SK-N-SH (cell line): ENCODE results near the gene SERPINB13.

ENCODE experiments used
- JUND ChIP-seq: IDR thresholded peaks from 2 replicates; pipeline ENCODE4 v1.4.0; 2012
- MEF2A ChIP-seq: IDR thresholded peaks from 2 replicates; pipeline ENCODE4 v1.4.0; 2012; ENCODE audit warnings: low read depth, borderline replicate concordance
- MXI1 ChIP-seq: IDR thresholded peaks from 2 replicates; pipeline ENCODE4 v1.6.1; 2012; ENCODE audit warnings: mild to moderate bottlenecking, low read depth, low read length, improper control_type of control experiment
- POLR2AphosphoS5 ChIP-seq: IDR thresholded peaks from 2 replicates; pipeline ENCODE4 v1.6.1; 2012; ENCODE audit warnings: low read depth, low read length
- SIN3A ChIP-seq: IDR thresholded peaks from 2 replicates; pipeline ENCODE4 v1.6.1; 2012; ENCODE audit warnings: low read depth, mild to moderate bottlenecking, low read length, moderate library complexity, borderline replicate concordance
- TAF1 ChIP-seq: IDR thresholded peaks from 2 replicates; pipeline ENCODE4 v1.6.1; 2012; ENCODE audit warnings: low read depth, mild to moderate bottlenecking, low read length, moderate library complexity, borderline replicate concordance
- USF1 ChIP-seq: IDR thresholded peaks from 2 replicates; pipeline ENCODE4 v1.4.0; 2012; ENCODE audit warnings: low read depth, borderline replicate concordance
- USF2 ChIP-seq: fragments of 150-350 bp; IDR thresholded peaks from 2 replicates; pipeline ENCODE4 v1.6.1; 2017; ENCODE audit warnings: antibody characterized with exemption, low read length, low read depth, borderline replicate concordance
- YY1 ChIP-seq: IDR thresholded peaks from 2 replicates; pipeline ENCODE4 v1.4.0; 2012; ENCODE audit warnings: low read depth, mild to moderate bottlenecking
- TF ChIP-seq, protein P1 (sequence below): fragments of 200-600 bp; sonication (generic); IDR thresholded peaks from 2 replicates; pipeline ENCODE4 v1.6.1; 2017; ENCODE audit warnings: antibody characterized with exemption, mild to moderate bottlenecking, moderate library complexity
- TF ChIP-seq, protein P2 (sequence below): IDR thresholded peaks from 2 replicates; pipeline ENCODE4 v1.4.0; 2012; ENCODE audit warnings: low read depth
- TF ChIP-seq, protein P3 (sequence below): IDR thresholded peaks from 2 replicates; pipeline ENCODE4; 2012
- TF ChIP-seq, protein P4 (sequence below): IDR thresholded peaks from 2 replicates; pipeline ENCODE4 v1.6.1; 2012; ENCODE audit warnings: mild to moderate bottlenecking, low read depth, low read length, moderate library complexity

DNA sequence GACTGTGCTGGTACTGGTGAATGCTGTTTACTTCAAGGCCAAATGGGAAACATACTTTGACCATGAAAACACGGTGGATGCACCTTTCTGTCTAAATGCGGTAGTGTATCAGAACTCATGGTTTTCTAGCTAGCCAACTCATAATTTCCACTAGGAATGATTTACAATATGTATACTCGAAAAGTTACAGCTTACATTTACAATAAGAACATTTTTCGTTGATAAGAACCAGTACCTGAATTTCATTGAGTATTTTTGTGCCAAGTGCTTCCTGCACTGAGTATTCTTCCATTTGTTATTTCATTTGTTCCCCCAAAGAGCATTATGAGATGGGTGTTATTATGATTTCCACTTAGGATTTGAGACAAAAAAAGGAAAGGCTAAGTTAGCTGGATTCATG, 23.1 kb upstream of the SERPINB13 start:
- TF ChIP-seq, protein P1, sequence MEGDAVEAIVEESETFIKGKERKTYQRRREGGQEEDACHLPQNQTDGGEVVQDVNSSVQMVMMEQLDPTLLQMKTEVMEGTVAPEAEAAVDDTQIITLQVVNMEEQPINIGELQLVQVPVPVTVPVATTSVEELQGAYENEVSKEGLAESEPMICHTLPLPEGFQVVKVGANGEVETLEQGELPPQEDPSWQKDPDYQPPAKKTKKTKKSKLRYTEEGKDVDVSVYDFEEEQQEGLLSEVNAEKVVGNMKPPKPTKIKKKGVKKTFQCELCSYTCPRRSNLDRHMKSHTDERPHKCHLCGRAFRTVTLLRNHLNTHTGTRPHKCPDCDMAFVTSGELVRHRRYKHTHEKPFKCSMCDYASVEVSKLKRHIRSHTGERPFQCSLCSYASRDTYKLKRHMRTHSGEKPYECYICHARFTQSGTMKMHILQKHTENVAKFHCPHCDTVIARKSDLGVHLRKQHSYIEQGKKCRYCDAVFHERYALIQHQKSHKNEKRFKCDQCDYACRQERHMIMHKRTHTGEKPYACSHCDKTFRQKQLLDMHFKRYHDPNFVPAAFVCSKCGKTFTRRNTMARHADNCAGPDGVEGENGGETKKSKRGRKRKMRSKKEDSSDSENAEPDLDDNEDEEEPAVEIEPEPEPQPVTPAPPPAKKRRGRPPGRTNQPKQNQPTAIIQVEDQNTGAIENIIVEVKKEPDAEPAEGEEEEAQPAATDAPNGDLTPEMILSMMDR: no peak
- TF ChIP-seq SIN3A (no peak), TAF1 (no peak), USF2 (no peak), USF1 (no peak), YY1 (no peak), MXI1 (no peak), JUND (no peak), POLR2AphosphoS5 (no peak), MEF2A (no peak)
- TF ChIP-seq, protein P2, sequence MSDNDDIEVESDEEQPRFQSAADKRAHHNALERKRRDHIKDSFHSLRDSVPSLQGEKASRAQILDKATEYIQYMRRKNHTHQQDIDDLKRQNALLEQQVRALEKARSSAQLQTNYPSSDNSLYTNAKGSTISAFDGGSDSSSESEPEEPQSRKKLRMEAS: no peak
- TF ChIP-seq, protein P3, sequence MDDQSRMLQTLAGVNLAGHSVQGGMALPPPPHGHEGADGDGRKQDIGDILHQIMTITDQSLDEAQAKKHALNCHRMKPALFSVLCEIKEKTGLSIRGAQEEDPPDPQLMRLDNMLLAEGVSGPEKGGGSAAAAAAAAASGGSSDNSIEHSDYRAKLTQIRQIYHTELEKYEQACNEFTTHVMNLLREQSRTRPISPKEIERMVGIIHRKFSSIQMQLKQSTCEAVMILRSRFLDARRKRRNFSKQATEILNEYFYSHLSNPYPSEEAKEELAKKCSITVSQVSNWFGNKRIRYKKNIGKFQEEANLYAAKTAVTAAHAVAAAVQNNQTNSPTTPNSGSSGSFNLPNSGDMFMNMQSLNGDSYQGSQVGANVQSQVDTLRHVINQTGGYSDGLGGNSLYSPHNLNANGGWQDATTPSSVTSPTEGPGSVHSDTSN: no peak
- TF ChIP-seq, protein P4, sequence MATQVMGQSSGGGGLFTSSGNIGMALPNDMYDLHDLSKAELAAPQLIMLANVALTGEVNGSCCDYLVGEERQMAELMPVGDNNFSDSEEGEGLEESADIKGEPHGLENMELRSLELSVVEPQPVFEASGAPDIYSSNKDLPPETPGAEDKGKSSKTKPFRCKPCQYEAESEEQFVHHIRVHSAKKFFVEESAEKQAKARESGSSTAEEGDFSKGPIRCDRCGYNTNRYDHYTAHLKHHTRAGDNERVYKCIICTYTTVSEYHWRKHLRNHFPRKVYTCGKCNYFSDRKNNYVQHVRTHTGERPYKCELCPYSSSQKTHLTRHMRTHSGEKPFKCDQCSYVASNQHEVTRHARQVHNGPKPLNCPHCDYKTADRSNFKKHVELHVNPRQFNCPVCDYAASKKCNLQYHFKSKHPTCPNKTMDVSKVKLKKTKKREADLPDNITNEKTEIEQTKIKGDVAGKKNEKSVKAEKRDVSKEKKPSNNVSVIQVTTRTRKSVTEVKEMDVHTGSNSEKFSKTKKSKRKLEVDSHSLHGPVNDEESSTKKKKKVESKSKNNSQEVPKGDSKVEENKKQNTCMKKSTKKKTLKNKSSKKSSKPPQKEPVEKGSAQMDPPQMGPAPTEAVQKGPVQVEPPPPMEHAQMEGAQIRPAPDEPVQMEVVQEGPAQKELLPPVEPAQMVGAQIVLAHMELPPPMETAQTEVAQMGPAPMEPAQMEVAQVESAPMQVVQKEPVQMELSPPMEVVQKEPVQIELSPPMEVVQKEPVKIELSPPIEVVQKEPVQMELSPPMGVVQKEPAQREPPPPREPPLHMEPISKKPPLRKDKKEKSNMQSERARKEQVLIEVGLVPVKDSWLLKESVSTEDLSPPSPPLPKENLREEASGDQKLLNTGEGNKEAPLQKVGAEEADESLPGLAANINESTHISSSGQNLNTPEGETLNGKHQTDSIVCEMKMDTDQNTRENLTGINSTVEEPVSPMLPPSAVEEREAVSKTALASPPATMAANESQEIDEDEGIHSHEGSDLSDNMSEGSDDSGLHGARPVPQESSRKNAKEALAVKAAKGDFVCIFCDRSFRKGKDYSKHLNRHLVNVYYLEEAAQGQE: no peak
